B cell (primary cell): ENCODE data around the gene ADAM17. TPM values are rescaled to one million over a fixed set of nuclear protein-coding genes. Genes with fewer than 3 reads are reported as not detected.
"Not testable (repeated sequence)": the region's sequence is repeated elsewhere in the genome, so short reads cannot be mapped to it uniquely, and the experiment has no call there.

Source experiments
- ATAC-seq: fragments of 200-7000 bp; cut with Tn5 transposase; one replicate; pipeline ENCODE4 v1.10.0; 2021; ENCODE audit warnings: low read depth, mild to moderate bottlenecking, moderate number of reproducible peaks, moderate library complexity
- CTCF ChIA-PET: fragments of 350-600 bp; sonication (Branson Sonifier 250); formaldehyde crosslinking; loops from one replicate; lab custom pipeline; 2021; ENCODE audit warnings: antibody characterized with exemption, inconsistent platforms; lab: Charles Lee
- POLR2A ChIA-PET: fragments of 350-600 bp; sonication (Branson Sonifier 250); formaldehyde crosslinking; loops from one replicate; lab custom pipeline; 2021; ENCODE audit warnings: antibody characterized with exemption; lab: Charles Lee
- DNase-seq: peaks from one replicate; pipeline ENCODE4 v3.0.0; 2013
- H2AFZ ChIP-seq: 2 replicates; pipeline ENCODE4 v1.6.1; 2012; ENCODE audit warnings: mild to moderate bottlenecking, low read depth, low read length; ENCODE audit not compliant: insufficient read depth, poor library complexity, severe bottlenecking
- H3K27ac ChIP-seq, 2 donors: 1 replicate in 1 of 2; 2 replicates in 1 of 2; pipeline ENCODE4 v1.5.1; 2012 to 2013; ENCODE audit warnings: low read length in 2 of 2, mild to moderate bottlenecking in 2 of 2, moderate library complexity in 1 of 2
- H3K27me3 ChIP-seq, 4 experiments: fragments of 200-600 bp in 1 of 4; sonication (generic) in 1 of 4; replicated peaks in 1 of 4; 1 replicate in 2 of 4; 2 replicates in 2 of 4; pipeline versions ENCODE4 v1.6.1 to v1.7.0; 2013 to 2016; ENCODE audit warnings: low read length in 3 of 4, mild to moderate bottlenecking in 2 of 4, mixed read lengths in 1 of 4, moderate library complexity in 1 of 4; ENCODE audit not compliant: insufficient read depth in 4 of 4, control insufficient read depth in 3 of 4; ENCODE audit errors: control extremely low read depth in 1 of 4
- H3K36me3 ChIP-seq, 2 experiments: replicated peaks in 1 of 2; 1 replicate in 1 of 2; 2 replicates in 1 of 2; pipeline versions ENCODE4 v1.6.1 to v1.7.1; 2013; ENCODE audit warnings: low read length in 1 of 2; ENCODE audit not compliant: insufficient read depth in 2 of 2, control insufficient read depth in 1 of 2; ENCODE audit errors: control extremely low read depth in 1 of 2, extremely low read depth in 1 of 2
- H3K4me1 ChIP-seq, 2 donors: fragments of 200-600 bp in 1 of 2; sonication (generic) in 1 of 2; 1 replicate in 1 of 2; 2 replicates in 1 of 2; pipeline versions ENCODE4 v1.5.1 to v1.6.1; 2013 to 2017; ENCODE audit warnings: low read length in 2 of 2; ENCODE audit not compliant: control insufficient read depth in 2 of 2, insufficient read depth in 2 of 2
- H3K4me2 ChIP-seq: replicated peaks from 2 replicates; pipeline ENCODE3; 2012; ENCODE audit warnings: mild to moderate bottlenecking, low read depth, low read length; ENCODE audit not compliant: poor library complexity, severe bottlenecking
- H3K4me3 ChIP-seq, 5 experiments: fragments of 200-600 bp in 1 of 5; sonication (generic) in 1 of 5; 1 replicate in 3 of 5; 2 replicates in 2 of 5; pipeline versions ENCODE4 v1.5.1 to v1.7.0; 2011 to 2016; ENCODE audit warnings: low read length in 4 of 5, mild to moderate bottlenecking in 4 of 5, low read depth in 2 of 5, control low read depth in 1 of 5, moderate library complexity in 1 of 5; ENCODE audit not compliant: insufficient read depth in 1 of 5; ENCODE audit errors: control extremely low read depth in 1 of 5, extremely low read depth in 1 of 5
- H3K79me2 ChIP-seq: fragments of 200-600 bp; sonication (generic); one replicate; pipeline ENCODE4 v1.6.0; 2016; ENCODE audit warnings: low read length; ENCODE audit not compliant: control insufficient read depth, insufficient read depth
- H3K9ac ChIP-seq: fragments of 200-600 bp; sonication (generic); 2 replicates; pipeline ENCODE4 v1.6.1; 2017; ENCODE audit warnings: mild to moderate bottlenecking, low read length, moderate library complexity
- H3K9me3 ChIP-seq, 3 donors: one replicate each; pipeline versions ENCODE4 v1.6.1 to v1.7.1; 2013; ENCODE audit warnings: low read length in 2 of 3; ENCODE audit not compliant: control insufficient read depth in 2 of 3, insufficient read depth in 1 of 3; ENCODE audit errors: control extremely low read depth in 1 of 3
- H4K20me1 ChIP-seq: 2 replicates; pipeline ENCODE4 v1.6.0; 2012; ENCODE audit warnings: mild to moderate bottlenecking, low read length; ENCODE audit not compliant: insufficient read depth, control insufficient read depth, poor library complexity, severe bottlenecking
- H3K27ac Mint-ChIP-seq: one replicate; pipeline ENCODE4 v1.8.0; 2021; ENCODE audit warnings: mixed read lengths
- H3K27me3 Mint-ChIP-seq: one replicate; pipeline ENCODE4 v1.8.0; 2021; ENCODE audit warnings: mixed read lengths
- H3K4me1 Mint-ChIP-seq: one replicate; pipeline ENCODE4 v1.8.0; 2021; ENCODE audit warnings: mixed read lengths
- H3K4me3 Mint-ChIP-seq: one replicate; pipeline ENCODE4 v1.8.0; 2021; ENCODE audit warnings: mixed read lengths
- H3K9me3 Mint-ChIP-seq: one replicate; pipeline ENCODE4 v1.8.0; 2022; ENCODE audit warnings: mixed read lengths; ENCODE audit not compliant: insufficient read depth
- EZH2 ChIP-seq: IDR thresholded peaks from 2 replicates; pipeline ENCODE4 v1.6.1; 2012; ENCODE audit warnings: borderline replicate concordance, low read depth, mild to moderate bottlenecking, moderate library complexity, low read length; ENCODE audit not compliant: insufficient read depth, poor library complexity, severe bottlenecking
- WGBS: methylation state at CpG from one replicate; pipeline ENCODE4 v1.1.5; 2013; ENCODE audit warnings: missing lambda C conversion rate; ENCODE audit not compliant: insufficient coverage; 5-methylcytosine and 5-hydroxymethylcytosine counted together
- intact Hi-C: fragments of 100-400 bp; cut with micrococcal nuclease; formaldehyde crosslinking; loops from one replicate; pipeline ENCODE4 v1.10.0; 2022
- polyA plus RNA-seq: library from polyadenylated mRNA; depleted of rRNA; stranded (reverse); fragments of >200 nt; gene quantifications from 2 replicates; pipeline ENCODE4 v1.2.3, GENCODE V29; 2012
- total RNA-seq, 2 donors: library from RNA; stranded (reverse); fragments of 120-200 nt in 1 of 2; gene quantifications; 1 replicate in 1 of 2; 2 replicates in 1 of 2; pipeline versions ENCODE4 v1.2.3 to v1.2.4, GENCODE V29; 2013 to 2022
- TF ChIP-seq, protein P1 (sequence below): fragments of 200-600 bp; IDR thresholded peaks from one replicate; pipeline ENCODE4 v1.8.0; 2022; ENCODE audit warnings: antibody characterized with exemption, mild to moderate bottlenecking

Gene ADAM17
- total and polyA plus RNA-seq, 2 donors (not counting 1 experiment from before 2014, with no cell fraction given) = 13.9 to 57.8 TPM

GRCh38 chr2:9585486-9585885, 29.9 kb upstream of the ADAM17 start:
- H3K4me2 ChIP-seq = no peak overlapping the region
- H3K9ac ChIP-seq = no peak overlapping the region
- H3K9me3 Mint-ChIP-seq = no peaks in the 10 kb centered on the region
- H4K20me1 ChIP-seq = no peaks in the 10 kb centered on the region
- no peak overlapping the region for H3K4me3 ChIP-seq
- no peaks in the 10 kb centered on the region for H3K27me3 Mint-ChIP-seq
- H3K36me3 ChIP-seq = peaks cover 14 to 42% of the 10 kb centered on the region in 2 experiments
- no peak overlapping the region for H3K27ac ChIP-seq
- H3K4me1 ChIP-seq = no peaks in the 10 kb centered on the region
- POLR2A ChIA-PET = no interaction called here
- no peaks in the 10 kb centered on the region for H3K27me3 ChIP-seq
- no peaks in the 10 kb centered on the region for H3K9me3 ChIP-seq
- no peak overlapping the region for H3K4me3 Mint-ChIP-seq
- CTCF ChIA-PET = no interaction called here
- no peak for DNase-seq
- no peaks in the 10 kb centered on the region for H3K79me2 ChIP-seq
- H3K4me1 Mint-ChIP-seq = no peaks in the 10 kb centered on the region
- intact Hi-C loops = no loop called here
- no peak for TF ChIP-seq EZH2
- TF ChIP-seq, protein P1, sequence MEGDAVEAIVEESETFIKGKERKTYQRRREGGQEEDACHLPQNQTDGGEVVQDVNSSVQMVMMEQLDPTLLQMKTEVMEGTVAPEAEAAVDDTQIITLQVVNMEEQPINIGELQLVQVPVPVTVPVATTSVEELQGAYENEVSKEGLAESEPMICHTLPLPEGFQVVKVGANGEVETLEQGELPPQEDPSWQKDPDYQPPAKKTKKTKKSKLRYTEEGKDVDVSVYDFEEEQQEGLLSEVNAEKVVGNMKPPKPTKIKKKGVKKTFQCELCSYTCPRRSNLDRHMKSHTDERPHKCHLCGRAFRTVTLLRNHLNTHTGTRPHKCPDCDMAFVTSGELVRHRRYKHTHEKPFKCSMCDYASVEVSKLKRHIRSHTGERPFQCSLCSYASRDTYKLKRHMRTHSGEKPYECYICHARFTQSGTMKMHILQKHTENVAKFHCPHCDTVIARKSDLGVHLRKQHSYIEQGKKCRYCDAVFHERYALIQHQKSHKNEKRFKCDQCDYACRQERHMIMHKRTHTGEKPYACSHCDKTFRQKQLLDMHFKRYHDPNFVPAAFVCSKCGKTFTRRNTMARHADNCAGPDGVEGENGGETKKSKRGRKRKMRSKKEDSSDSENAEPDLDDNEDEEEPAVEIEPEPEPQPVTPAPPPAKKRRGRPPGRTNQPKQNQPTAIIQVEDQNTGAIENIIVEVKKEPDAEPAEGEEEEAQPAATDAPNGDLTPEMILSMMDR = no peak
- no peak overlapping the region for H2AFZ ChIP-seq
- H3K27ac Mint-ChIP-seq = no peak overlapping the region
- ATAC-seq = no peak
- 97% methylated on average over 4 of the region's 5 CpGs for WGBS

GRCh38 chr2:9584902-9585301, 29.3 kb upstream of the ADAM17 start:
- H3K27ac Mint-ChIP-seq, H3K9me3 ChIP-seq, H3K4me3 ChIP-seq, H3K27me3 Mint-ChIP-seq, DNase-seq, H3K9ac ChIP-seq, CTCF ChIA-PET, H2AFZ ChIP-seq, H3K4me1 ChIP-seq, H3K27me3 ChIP-seq, POLR2A ChIA-PET, H3K4me3 Mint-ChIP-seq, intact Hi-C loops, H3K4me1 Mint-ChIP-seq, H3K79me2 ChIP-seq, H3K9me3 Mint-ChIP-seq, H3K27ac ChIP-seq, H4K20me1 ChIP-seq, ATAC-seq, H3K4me2 ChIP-seq: not testable (repeated sequence)
- H3K36me3 ChIP-seq = peaks cover 14 to 37% of the 10 kb centered on the region in 2 experiments
